Measurements from ENCODE around the gene FN1.
"Not testable (repeated sequence)": the region's sequence is repeated elsewhere in the genome, so short reads cannot be mapped to it uniquely, and the experiment has no call there.

Gene FN1

GRCh38 chr2:215364157-215365155 is 71.4 kb downstream of the FN1 start:
- DNase-seq (ENCODE audit: low spot score), result no peak

- DNase-seq (ENCODE audit: low spot score), result no peak
Measured at GRCh38 chr2:215363461-215364156, 72.3 kb downstream of the FN1 start.

GRCh38 chr2:215363039-215363438 is 72.8 kb downstream of the FN1 start:
- no peak for DNase-seq (ENCODE audit: low spot score)

- DNase-seq (ENCODE audit: low spot score), result no peak
Measured at GRCh38 chr2:215362562-215362904, 73.3 kb downstream of the FN1 start.

- no peak for DNase-seq (ENCODE audit: low spot score)
Measured at GRCh38 chr2:215361876-215362561, 73.8 kb downstream of the FN1 start.

- DNase-seq (ENCODE audit: low spot score), result no peak
Measured at GRCh38 chr2:215361211-215361875, 74.5 kb downstream of the FN1 start.

- DNase-seq (ENCODE audit: low spot score), result no peak
Measured at GRCh38 chr2:215360596-215360995, 75.3 kb downstream of the FN1 start.

GRCh38 chr2:215360059-215360458 is 75.8 kb downstream of the FN1 start:
- not testable (repeated sequence) for DNase-seq (ENCODE audit: low spot score)

GRCh38 chr2:215359576-215359922 is 76.3 kb downstream of the FN1 start:
- no peak for DNase-seq (ENCODE audit: low spot score)

GRCh38 chr2:215358891-215359575 is 76.8 kb downstream of the FN1 start:
- no peak for DNase-seq (ENCODE audit: low spot score)

- no peak for DNase-seq (ENCODE audit: low spot score)
Measured at GRCh38 chr2:215358312-215358845, 77.5 kb downstream of the FN1 start.

GRCh38 chr2:215357660-215358059 is 78.2 kb downstream of the FN1 start:
- no peak for DNase-seq (ENCODE audit: low spot score)

- DNase-seq (ENCODE audit: low spot score), result peak; percentile 17
Measured at GRCh38 chr2:215356948-215357461, 78.9 kb downstream of the FN1 start.

- no peak for DNase-seq (ENCODE audit: low spot score)
Measured at GRCh38 chr2:215356334-215356947, 79.4 kb downstream of the FN1 start.

- DNase-seq (ENCODE audit: low spot score), result no peak
Measured at GRCh38 chr2:215355801-215356200, 80.1 kb downstream of the FN1 start.

GRCh38 chr2:215354771-215355695 is 80.8 kb downstream of the FN1 start:
- peak; percentile 42 for DNase-seq (ENCODE audit: low spot score)

GRCh38 chr2:215352602-215353001 is 83.3 kb downstream of the FN1 start:
- no peak for DNase-seq (ENCODE audit: low spot score)

- no peak for DNase-seq (ENCODE audit: low spot score)
Measured at GRCh38 chr2:215347878-215348277, 88.0 kb downstream of the FN1 start.

GRCh38 chr2:215338883-215339679 is 96.8 kb downstream of the FN1 start:
- DNase-seq (ENCODE audit: low spot score), result no peak

All from GM03348 (cell line).